GM21390 (cell line): ENCODE results near the gene CDH5.
"Not testable (repeated sequence)": the region's sequence is repeated elsewhere in the genome, so short reads cannot be mapped to it uniquely, and the experiment has no call there.

Experiments used
- ATAC-seq: cut with Tn5 transposase; IDR thresholded peaks from one replicate; pipeline ENCODE4 v1.9.1; 2021; ENCODE audit not compliant: unreplicated experiment

Gene CDH5

GRCh38 chr16:66435896-66436295, 69.4 kb downstream of the CDH5 start:
- ATAC-seq: no peak

DNA sequence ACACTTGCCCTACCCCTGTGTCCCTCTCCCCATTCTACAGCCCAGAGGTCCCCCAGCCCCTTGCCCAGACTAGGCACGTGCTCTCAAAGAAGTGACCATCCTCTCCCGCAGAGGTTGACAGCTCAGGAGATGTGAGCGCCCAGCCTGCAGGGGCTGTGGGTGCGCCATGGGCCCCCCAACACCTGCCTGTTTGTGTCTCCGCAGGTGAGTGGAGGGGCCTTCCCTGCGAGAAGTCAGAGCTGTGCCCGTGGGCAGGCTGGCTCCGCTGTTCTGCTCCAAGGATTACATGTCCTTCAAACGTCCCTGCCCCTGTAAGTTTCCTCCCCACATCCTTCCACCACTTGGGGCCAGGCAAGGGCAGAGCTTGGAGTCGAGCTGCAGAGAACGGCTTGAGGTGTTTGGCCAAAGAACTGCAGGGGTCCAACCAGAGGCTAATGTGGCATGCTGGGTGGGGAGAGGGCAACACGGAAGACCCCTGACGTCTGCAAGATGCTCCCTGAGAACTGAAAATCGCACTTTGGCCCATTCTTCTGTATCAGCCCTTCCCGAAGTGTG, 71.0 kb downstream of the CDH5 start:
- no peak for ATAC-seq

- no peak for ATAC-seq
These were observed 72.0 kb downstream of the CDH5 start for GRCh38 chr16:66438536-66438935.

GRCh38 chr16:66439051-66439730, 72.7 kb downstream of the CDH5 start:
- no peak for ATAC-seq

DNA sequence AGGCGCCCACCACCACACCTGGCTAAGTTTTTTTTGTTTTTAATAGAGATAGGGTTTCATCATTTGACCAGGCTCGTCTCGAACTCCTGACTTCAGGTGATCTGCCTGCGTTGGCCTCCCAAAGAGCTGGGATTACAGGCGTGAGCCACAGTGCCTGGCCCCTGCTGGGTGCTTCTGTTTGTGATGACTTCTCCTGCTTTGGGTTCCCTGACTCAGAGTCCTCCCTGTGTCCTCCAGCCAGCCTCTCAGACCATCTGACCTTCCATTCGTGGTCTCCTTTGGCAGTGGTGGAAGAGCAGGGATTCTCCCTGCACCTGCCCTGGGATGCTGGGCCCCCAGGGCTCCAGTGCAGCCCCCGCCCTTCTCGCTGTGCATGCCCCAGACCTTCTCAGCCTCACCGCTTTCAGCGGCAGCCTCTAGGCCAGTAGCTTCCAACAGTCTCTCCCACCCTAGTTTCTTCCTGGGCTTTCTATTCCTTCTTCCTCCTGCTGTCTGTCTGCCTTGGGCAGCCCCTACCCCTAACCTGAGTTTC, 73.8 kb downstream of the CDH5 start:
- no peak for ATAC-seq

GRCh38 chr16:66440970-66441369, 74.5 kb downstream of the CDH5 start:
- ATAC-seq: no peak

- no peak for ATAC-seq
These were observed 75.3 kb downstream of the CDH5 start for GRCh38 chr16:66441586-66442375.

DNA sequence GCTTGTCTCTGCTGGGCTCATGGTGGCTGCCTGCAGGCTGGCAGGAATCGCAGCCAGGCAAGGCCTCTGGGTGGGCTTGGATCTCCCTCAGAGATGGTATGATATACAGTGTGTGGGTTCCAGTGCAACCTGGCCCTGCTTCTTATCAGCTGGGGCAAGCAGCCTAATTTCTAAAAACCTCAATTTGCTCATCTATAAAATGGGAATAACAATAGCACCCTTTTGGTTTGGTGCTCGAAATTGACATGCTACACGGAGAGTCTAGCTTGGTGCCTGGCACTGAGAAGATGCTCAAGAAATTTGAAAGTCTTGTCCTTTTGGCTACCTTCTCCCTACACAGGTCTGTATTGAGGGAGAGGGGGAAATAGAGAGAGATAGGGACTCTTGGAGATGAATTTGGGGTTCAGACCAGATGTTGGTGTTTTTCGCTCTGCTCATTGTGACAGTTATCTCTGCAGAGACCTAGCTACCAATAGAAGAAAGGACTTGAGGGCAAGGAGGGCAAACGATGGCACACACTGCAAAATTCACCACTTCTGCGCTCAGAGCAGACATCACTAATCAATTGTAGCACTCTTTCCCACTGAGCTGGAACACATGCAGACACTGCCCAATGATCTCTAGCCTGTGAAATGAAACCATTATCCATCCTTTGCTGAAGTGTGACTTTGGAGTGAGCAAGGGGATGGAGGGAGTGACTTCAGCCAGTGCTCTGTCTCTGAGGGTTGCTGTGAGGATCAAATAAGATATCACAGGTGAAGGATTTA, 76.2 kb downstream of the CDH5 start:
- ATAC-seq: no peak

- no peak for ATAC-seq
These were observed 76.8 kb downstream of the CDH5 start for GRCh38 chr16:66443269-66443652.

DNA sequence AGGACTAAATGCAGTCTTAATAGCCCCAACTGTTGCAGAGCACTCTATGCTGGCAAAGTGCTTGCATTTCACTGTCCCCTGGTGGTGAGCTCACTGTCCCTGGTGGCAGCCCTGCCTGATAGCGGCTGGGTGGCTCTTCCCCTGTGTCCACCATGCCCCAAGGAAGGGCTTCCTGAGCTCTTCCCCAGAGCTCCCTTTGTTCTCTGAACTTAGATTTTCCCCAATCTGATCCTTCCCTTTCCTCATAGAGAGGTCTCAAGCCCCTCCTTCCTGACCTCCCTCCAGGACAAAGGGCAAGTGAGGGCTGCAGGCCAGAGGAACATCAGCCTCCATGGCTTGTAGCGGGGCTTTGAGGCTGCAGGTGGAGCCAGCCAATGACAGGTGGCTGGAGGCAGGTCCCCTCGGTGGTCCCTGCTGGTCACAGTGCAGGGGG, 77.6 kb downstream of the CDH5 start:
- ATAC-seq: no peak

GRCh38 chr16:66446737-66447136, 80.2 kb downstream of the CDH5 start:
- no peak for ATAC-seq

DNA sequence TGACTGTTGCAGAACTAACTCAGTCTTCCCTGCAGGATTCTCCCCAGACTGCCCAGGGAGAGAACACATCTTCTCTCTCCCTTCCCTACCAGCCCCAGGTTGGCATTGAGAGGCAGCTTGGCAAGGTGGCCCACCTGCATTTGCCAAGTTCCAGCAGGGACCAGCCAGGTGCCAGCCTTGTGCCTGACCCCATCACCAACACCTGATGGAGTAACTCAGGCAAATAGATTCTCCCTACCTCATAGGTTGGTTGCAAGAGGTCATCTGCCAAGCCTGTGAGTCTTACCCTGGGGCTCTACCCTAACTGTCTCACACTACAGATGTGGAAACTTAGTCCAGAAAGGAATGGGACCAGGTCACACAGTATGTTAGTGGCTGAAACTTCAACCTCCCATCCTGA, 81.0 kb downstream of the CDH5 start:
- no peak for ATAC-seq

- ATAC-seq: no peak
These were observed 85.1 kb downstream of the CDH5 start for GRCh38 chr16:66451548-66451947.

GRCh38 chr16:66453230-66453629, 86.7 kb downstream of the CDH5 start:
- not testable (repeated sequence) for ATAC-seq
